ENCODE results near the gene COX8C. TPM values are rescaled to one million over a fixed set of nuclear protein-coding genes. Genes with fewer than 3 reads are reported as not detected.

Gene COX8C
- total RNA-seq, 1 experiment from 2014 or later = not detected

- ATAC-seq = no peak
- H3K4me2 ChIP-seq (ENCODE audit: low read length) = peak overlapping the region; percentile 45
- H3K4me3 ChIP-seq (ENCODE audit: low read length) = no peak overlapping the region
- H3K27ac ChIP-seq (ENCODE audit: low read length) = peak overlapping the region; percentile 82
- CTCF ChIA-PET = no interaction called here
- no peak overlapping the region for H2AFZ ChIP-seq (ENCODE audit: low read length)
- H4K20me1 ChIP-seq (ENCODE audit: low read length) = peaks cover 17% of the 10 kb centered on the region; the same call in 1 of the 2 replicates
- H3K9ac ChIP-seq (ENCODE audit: low read length) = peak overlapping the region; percentile 56
- no peak for DNase-seq
- no peaks in the 10 kb centered on the region for H3K27me3 ChIP-seq (ENCODE audit: low read length)
- no peak for TF ChIP-seq EZH2phosphoT487 (IDR thresholded peaks at IDR 0.05; ENCODE audit: borderline replicate concordance, low read length)
- TF ChIP-seq EZH2 (IDR thresholded peaks at IDR 0.05; ENCODE audit: low read length, unreplicated experiment) = no peak
- no peak for TF ChIP-seq CTCF (conservative IDR thresholded peaks at IDR 0.05; ENCODE audit: low read depth, low read length)
- BruUV-seq (replicated peaks) = TSS peak; percentile 52
- POLR2A ChIA-PET (ENCODE audit: unreplicated experiment) = no interaction called here
- peaks cover 97% of the 10 kb centered on the region for H3K79me2 ChIP-seq (ENCODE audit: low read length)
- no peaks in the 10 kb centered on the region for H3K36me3 ChIP-seq (ENCODE audit: low read depth, low read length)
- intact Hi-C loops (cut with micrococcal nuclease) = loop anchor here (2.0 kb wide), 1 partner anchor 68 kb away; no protein-coding TSS in a partner anchor
- no peaks in the 10 kb centered on the region for H3K9me3 ChIP-seq (ENCODE audit: low read length)
- no peaks in the 10 kb centered on the region for H3K9me2 ChIP-seq (replicated peaks; ENCODE audit: low read length)
- H3F3A ChIP-seq (ENCODE audit: low read length, unreplicated experiment) = peaks cover 3% of the 10 kb centered on the region
- H3K4me1 ChIP-seq (ENCODE audit: insufficient read depth, low read length) = peaks cover 30% of the 10 kb centered on the region
These were observed 38.2 kb upstream of the COX8C start for GRCh38 chr14:93308686-93309345.

- peak; percentile 89 for ATAC-seq
- Histone ChIP-seq H2AFZ (ENCODE audit: low read length) (no peak overlapping the region), H3K4me3 (ENCODE audit: low read length) (no peak overlapping the region), H3K4me2 (ENCODE audit: low read length) (peak overlapping the region; percentile 56), H3K9ac (ENCODE audit: low read length) (peak overlapping the region; percentile 56), H3K9me2 (replicated peaks; ENCODE audit: low read length) (no peaks in the 10 kb centered on the region), H3K36me3 (ENCODE audit: low read depth, low read length) (no peaks in the 10 kb centered on the region), H3F3A (ENCODE audit: low read length, unreplicated experiment) (peaks cover 3% of the 10 kb centered on the region), H3K27ac (ENCODE audit: low read length) (peak overlapping the region; percentile 82), H3K79me2 (ENCODE audit: low read length) (peaks cover 97% of the 10 kb centered on the region), H3K9me3 (ENCODE audit: low read length) (no peaks in the 10 kb centered on the region), H3K4me1 (ENCODE audit: insufficient read depth, low read length) (peaks cover 30% of the 10 kb centered on the region), H4K20me1 (ENCODE audit: low read length) (peaks cover 17% of the 10 kb centered on the region; the same call in 1 of the 2 replicates), H3K27me3 (ENCODE audit: low read length) (no peaks in the 10 kb centered on the region)
- ChIA-PET CTCF (no interaction called here), POLR2A (ENCODE audit: unreplicated experiment) (no interaction called here)
- TF ChIP-seq EZH2 (IDR thresholded peaks at IDR 0.05; ENCODE audit: low read length, unreplicated experiment) = no peak
- TF ChIP-seq EZH2phosphoT487 (IDR thresholded peaks at IDR 0.05; ENCODE audit: borderline replicate concordance, low read length) = no peak
- no peak for TF ChIP-seq CTCF (conservative IDR thresholded peaks at IDR 0.05; ENCODE audit: low read depth, low read length)
- peak; percentile 76 for DNase-seq
- intact Hi-C loops (cut with micrococcal nuclease) = loop anchor here (2.0 kb wide), 1 partner anchor 69 kb away; no protein-coding TSS in a partner anchor
- no TSS peak for BruUV-seq (replicated peaks)
These were observed 37.5 kb upstream of the COX8C start for GRCh38 chr14:93309427-93309966.

GRCh38 chr14:93311082-93311481 lies 35.9 kb upstream of the COX8C start:
- H4K20me1 ChIP-seq (ENCODE audit: low read length) = peaks cover 17% of the 10 kb centered on the region; the same call in 1 of the 2 replicates
- no peak for ATAC-seq

More at GRCh38 chr14:93311082-93311481, 35.9 kb upstream of the COX8C start:
- H3K4me3 ChIP-seq (ENCODE audit: low read length) = no peak overlapping the region
- peaks cover 30% of the 10 kb centered on the region for H3K4me1 ChIP-seq (ENCODE audit: insufficient read depth, low read length)
- POLR2A ChIA-PET (ENCODE audit: unreplicated experiment) = no interaction called here
- intact Hi-C loops (cut with micrococcal nuclease) = loop anchor here (2.0 kb wide), 1 partner anchor 20 kb away; no protein-coding TSS in a partner anchor
- peaks cover 3% of the 10 kb centered on the region for H3F3A ChIP-seq (ENCODE audit: low read length, unreplicated experiment)
- H3K36me3 ChIP-seq (ENCODE audit: low read depth, low read length) = no peaks in the 10 kb centered on the region
- DNase-seq = no peak
- no peaks in the 10 kb centered on the region for H3K9me3 ChIP-seq (ENCODE audit: low read length)
- no peak overlapping the region for H3K4me2 ChIP-seq (ENCODE audit: low read length)
- H3K9me2 ChIP-seq (replicated peaks; ENCODE audit: low read length) = no peaks in the 10 kb centered on the region
- no peak overlapping the region for H3K9ac ChIP-seq (ENCODE audit: low read length)
- TF ChIP-seq CTCF (conservative IDR thresholded peaks at IDR 0.05; ENCODE audit: low read depth, low read length) (no peak), EZH2phosphoT487 (IDR thresholded peaks at IDR 0.05; ENCODE audit: borderline replicate concordance, low read length) (no peak), EZH2 (IDR thresholded peaks at IDR 0.05; ENCODE audit: low read length, unreplicated experiment) (no peak)
- no peak overlapping the region for H2AFZ ChIP-seq (ENCODE audit: low read length)
- no peak overlapping the region for H3K27ac ChIP-seq (ENCODE audit: low read length)
- H3K27me3 ChIP-seq (ENCODE audit: low read length) = no peaks in the 10 kb centered on the region
- CTCF ChIA-PET = no interaction called here
- peaks cover 96% of the 10 kb centered on the region for H3K79me2 ChIP-seq (ENCODE audit: low read length)
- no TSS peak for BruUV-seq (replicated peaks)
